Hippocampal formation (tissue), 2 donors: ENCODE measurements around the gene OR51B4.
"Not testable (repeated sequence)": the region's sequence is repeated elsewhere in the genome, so short reads cannot be mapped to it uniquely, and the experiment has no call there.

Source experiments
- DNase-seq, 2 donors: peaks; one replicate each; lab custom pipeline; 2025; lab: John Stamatoyannopoulos, UW

OR51B4 gene

GRCh38 chr11:5301846-5302245 lies at the start of gene OR51B4:
Gene OR51B4 (minus strand): TSS chr11:5301946. CDS start chr11:5301946, 0 bp downstream.
- no peak for DNase-seq

GRCh38 chr11:5351208-5351607 lies 49.5 kb upstream of the OR51B4 start, which contains the start of gene OR51B6:
Gene OR51B6 (plus strand): TSS chr11:5351508. CDS start chr11:5351508, 0 bp downstream.
- no peak for DNase-seq

- DNase-seq: no peak
Observed at GRCh38 chr11:5349550-5349949, 47.8 kb upstream of the OR51B4 start.

DNA sequence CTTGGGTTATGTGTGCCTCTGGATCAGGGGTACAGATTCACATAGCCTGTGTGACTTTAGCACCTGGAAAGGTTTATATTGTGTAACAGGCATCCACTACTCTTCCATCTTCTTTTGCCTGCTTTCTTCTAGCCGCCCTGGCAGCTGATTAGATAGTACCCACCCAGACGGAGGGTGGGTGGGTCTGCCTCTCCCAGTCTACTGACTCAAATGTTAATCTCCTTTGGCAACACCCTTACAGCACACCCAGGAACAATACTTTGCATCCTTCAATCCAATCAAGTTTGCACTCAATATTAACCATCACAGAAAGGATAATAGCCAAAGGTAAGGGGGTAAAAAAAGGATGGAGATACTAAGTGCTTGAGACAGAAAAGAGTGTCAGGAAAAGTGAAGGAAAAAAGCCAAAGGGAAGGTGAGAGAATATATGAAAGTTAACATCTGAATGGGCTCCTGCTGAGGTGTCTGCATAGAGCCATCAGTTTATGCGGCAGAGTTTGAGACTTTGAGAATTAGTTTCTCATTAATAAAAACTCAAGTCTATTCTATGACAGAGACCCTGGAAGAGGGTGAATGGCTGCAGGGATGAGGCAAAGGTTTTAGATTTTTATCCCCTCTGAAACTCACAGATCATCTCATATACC lies 46.9 kb upstream of the OR51B4 start:
- no peak for DNase-seq

GRCh38 chr11:5345831-5346230 lies 44.1 kb upstream of the OR51B4 start:
- no peak for DNase-seq

DNA sequence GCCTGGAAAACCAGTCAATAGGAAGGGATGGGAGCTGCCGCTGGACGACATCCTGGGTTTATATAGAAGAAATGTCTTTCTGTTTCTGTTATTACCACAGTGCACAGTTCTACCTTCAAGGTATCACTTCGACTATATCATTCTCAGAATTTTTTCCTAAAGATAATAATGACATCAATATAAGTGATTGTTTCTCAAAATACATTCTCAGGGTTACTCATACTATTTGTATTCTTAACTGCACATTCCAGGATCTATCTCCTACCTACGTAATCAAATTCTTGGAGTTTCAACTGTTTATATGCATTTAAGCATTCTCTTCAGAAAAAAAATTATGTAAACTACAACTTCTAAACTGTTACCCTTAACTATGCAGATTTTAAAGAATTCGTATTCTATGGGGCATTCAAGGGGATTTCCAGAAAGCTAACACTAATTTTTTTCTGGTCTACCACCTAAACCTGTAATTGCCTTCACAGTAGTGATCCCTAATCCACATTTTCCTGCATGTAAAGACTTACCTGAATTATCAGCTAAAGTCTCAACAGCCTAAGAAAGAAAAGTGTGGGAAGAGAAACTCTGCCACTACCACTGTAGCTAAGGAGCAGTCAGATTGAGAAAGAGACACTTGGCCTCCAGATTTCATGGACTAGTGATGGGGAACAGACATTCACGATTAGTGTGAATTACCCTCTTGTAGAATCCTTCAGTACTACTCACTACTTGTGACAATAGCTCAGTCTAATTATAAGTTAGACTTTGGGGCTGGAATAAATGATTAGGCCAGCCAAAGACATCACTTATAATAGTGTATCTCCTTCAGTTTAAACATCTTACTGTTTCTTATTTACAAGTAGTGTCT lies 42.0 kb upstream of the OR51B4 start, which contains the start of gene OR51B5:
OR51B5 (minus strand) TSS at position 51 of the 862 bp plus-strand sequence; CDS start at position 51, 0 bp downstream.
- no peak for DNase-seq

DNA sequence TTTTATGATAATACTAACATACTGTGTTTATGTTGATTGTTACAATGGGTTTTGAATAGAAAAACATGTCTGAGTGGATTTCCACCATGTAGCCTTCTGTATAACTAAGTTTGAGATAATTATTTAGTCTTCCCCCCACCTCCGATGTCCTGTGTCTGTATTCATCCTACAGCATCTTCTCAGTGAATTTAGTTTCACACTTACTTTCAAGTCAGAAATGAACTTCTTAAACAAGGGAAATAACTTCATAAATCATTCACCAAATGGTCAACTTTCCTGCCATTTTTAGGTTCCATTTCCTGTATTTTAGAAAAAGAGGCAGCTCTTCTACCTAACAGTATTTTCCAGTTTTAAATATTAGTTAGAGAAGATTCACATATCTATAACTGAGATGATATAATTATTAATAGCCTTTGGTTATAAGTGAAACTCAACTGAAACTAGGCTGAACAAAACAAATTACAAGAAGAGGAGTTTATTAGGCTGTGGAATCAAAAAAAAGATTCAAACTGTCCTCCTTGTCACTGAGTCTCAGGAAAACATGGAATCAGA lies 38.1 kb upstream of the OR51B4 start:
- DNase-seq: no peak

- not testable (repeated sequence) for DNase-seq
Observed at GRCh38 chr11:5337253-5337652, 35.5 kb upstream of the OR51B4 start.

DNA sequence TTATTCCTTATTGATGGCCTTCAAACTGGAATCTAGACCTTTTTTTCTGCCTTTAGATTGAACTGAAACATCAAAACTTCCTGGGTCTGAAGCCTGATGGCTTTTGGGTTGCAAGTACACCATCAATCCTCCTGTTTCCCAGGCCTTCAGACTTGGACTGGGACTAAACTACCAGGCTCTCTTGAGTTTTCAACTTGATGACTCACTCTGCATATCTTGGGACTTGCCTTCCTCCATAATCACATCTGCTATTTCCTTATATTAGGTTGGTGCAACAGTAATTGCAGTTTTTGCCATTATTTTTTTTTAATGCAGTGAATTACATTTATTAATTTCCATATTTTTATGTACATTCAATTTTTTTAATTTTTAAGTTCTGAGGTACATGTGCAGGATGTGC lies 34.6 kb upstream of the OR51B4 start:
- DNase-seq: no peak

GRCh38 chr11:5335170-5335569 lies 33.4 kb upstream of the OR51B4 start:
- no peak for DNase-seq

DNA sequence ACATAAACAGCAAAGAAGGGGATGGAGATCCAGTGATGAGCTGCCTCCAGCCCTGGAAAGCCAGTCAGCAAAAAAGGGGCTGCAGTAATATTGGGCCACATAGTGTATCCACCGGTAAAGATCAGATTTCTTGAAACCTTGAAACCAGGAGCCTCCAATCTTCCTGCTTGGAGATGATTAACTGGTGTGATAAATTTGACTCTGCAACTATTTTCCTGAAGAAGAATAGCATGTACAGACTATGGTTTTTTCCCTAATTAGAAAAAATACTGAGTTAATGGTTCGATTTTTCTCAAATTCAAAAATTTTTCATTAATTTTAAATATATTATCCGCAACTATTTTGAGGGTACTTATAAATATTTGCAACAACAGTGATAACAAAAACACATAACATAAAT lies 22.5 kb upstream of the OR51B4 start, which contains the start of gene OR51B2:
OR51B2 (minus strand) TSS at position 101 of the 400 bp plus-strand sequence; CDS start at position 101, 0 bp downstream.
- DNase-seq: no peak

GRCh38 chr11:5317292-5317691 lies 15.5 kb upstream of the OR51B4 start:
- no peak for DNase-seq

DNA sequence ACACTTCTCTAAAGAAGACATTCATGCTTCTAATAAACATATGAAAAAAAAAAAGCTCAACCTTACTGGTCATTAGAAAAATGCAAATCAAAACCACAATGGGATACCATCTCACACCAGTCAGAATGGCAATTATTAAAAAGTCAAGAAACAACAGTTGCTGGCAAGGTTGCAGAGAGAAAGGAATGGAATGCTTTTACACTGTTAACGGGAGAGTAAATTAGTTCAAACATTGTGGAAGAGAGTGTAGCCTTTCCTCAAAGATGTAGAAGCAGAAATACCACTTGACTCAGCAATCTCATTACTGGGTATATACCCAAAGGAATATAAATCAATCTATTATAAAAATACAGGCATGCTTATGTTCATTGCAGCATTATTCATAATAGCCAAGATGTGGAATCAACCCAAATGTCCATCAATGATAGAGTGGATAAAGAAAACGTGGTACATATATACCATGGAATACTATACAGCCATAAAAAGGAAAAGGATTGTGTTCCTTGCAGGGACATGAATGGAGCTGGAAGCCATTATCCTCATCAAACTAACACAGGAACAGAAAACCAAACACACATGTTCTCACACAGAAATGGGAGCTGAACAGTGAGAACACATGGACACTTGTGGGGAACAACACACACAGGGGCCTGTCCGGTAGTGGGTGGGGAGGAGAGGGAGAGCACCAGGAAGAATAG lies 11.7 kb upstream of the OR51B4 start:
- DNase-seq: not testable (repeated sequence)

GRCh38 chr11:5310423-5310822 lies 8.7 kb upstream of the OR51B4 start:
- DNase-seq: no peak

DNA sequence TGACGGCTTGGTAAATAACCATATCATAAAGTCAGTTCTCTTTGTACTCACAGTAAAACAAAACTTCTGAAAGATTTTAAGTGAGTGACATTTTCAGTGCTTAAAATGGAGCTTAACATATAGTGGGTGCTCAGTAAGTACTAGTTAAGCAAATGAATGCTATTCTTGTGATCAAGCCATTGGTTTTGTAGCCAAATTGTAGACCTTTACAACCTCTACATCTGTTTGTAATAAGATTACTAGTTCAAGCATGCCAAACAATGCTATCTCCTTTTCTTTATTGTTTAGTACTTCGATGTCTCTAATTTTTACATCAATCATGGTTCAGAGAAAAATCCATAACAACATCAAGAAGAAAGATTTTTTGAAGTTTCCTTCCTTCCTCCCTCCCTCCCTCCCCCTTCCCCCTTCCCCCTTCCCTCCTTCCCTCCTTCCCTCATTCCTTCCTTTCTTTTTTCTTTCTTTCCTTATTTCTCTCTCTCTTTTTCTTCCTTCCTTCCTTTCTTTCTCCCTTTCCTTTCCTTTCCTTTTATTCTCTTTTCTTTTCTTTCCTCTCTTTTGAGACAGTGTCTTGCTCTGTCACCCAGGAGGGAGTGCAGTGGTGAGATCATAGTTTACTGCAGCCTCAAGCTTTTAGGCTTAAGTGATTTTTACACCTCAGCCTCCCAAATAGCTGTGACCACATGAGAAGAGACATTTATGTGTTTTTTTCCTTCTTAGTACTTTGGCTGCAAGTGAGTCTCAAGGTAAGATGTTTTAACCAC lies 5.7 kb upstream of the OR51B4 start:
- no peak for DNase-seq

DNA sequence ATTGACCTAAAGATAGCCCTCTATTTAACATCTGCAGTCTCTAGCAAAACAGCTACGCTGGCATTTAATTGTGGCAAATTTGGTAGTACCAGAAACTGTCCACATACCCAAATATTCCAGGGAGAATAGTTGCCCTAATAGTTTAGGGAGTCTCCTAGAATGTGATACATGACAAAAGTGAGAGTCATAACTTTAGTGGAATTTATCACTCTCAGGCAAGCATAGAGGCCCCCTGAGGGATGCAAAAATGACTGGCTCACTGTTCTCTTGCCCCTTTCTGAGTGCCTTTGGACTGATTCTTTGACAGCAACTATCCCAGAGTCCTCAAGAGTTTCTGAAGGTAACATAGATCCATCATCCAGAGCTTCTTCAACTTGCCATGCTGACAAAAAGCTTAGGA lies 2.3 kb upstream of the OR51B4 start:
- DNase-seq: no peak

DNA sequence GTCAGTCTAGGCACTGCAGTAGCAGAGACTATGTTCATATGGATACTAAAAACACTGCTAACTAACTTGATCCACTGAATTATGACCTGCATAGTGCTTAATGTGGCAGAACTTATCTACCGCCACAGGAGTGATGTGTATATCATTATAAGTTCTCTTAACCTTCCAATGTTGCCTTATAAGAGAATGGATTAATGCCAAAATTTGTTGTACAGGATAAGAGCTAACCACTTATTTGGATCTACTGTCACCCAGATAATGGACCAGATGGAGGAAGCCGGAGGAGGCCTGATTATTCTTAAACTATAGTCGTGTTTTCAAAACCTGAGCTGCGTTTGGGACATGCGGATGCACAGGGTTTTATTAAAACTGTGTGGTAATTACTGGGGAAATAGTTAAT lies 1.9 kb upstream of the OR51B4 start:
- no peak for DNase-seq

DNA sequence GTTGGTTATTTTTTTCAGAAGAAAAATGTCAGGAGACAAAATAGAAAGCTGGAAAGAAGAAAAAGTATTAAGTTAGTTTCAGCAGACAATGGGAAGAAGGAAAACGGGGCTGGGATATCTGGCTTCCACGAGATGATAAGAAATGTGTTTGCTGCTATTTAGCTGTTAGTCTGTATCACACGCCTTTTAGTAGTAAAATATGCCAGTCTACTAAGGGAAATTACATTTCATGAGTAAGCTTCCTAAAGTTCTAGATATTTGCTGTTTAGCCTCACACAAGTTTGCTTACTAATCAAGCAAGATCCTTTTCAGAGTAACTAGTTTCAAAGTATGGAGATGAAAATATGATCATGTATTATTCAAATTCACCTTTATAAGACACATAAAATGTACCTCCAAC lies 1.5 kb downstream of the OR51B4 start:
- no peak for DNase-seq

GRCh38 chr11:5298451-5298850 lies 3.3 kb downstream of the OR51B4 start:
- no peak for DNase-seq

- no peak for DNase-seq
Observed at GRCh38 chr11:5297721-5298323, 3.9 kb downstream of the OR51B4 start.
